Measurements from ENCODE around the gene CD109. TPM values are rescaled to one million over a fixed set of nuclear protein-coding genes. Genes with fewer than 3 reads are reported as not detected.

The CD109 gene
- 0.31 and 0.33 TPM in 2 replicates for polyA plus RNA-seq (2013)

DNA sequence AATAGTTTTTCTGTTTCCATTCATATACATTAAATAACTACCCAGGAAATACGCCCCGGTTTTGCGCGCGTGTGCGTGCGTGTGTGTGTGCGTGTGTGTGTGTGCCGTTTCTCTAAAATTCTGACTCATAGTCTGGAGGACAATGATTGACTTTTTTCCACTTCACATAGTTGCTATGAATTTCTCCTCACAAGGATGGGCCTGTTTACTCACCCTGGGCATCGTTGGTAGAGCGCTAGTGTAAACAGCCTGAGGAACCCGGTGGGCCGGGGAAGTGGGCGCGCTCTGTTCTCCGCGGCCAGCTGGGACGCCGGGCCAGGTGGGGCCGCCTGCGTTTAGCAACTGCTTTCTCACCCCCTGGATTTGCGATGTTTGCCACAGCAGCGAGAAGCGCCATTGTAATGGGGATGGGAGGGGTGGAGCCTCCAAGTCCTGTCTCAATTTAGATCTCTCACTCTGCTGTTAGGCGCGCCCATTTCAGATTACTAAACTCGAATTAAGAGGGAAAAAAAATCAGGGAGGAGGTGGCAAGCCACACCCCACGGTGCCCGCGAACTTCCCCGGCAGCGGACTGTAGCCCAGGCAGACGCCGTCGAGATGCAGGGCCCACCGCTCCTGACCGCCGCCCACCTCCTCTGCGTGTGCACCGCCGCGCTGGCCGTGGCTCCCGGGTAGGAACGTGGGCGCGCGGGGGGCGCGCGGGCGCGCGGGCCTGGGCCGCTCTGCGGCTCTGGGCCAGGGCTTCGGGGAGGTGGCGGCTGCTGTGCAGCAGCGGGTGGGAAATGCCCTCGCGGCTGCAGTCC, at the start of gene CD109:
Gene CD109 (plus strand): TSS at position 585 of the 803 bp plus-strand sequence. CDS start 13 bp downstream, at position 598.
- Histone ChIP-seq H2AFZ (ENCODE audit: insufficient read depth, low read length, poor library complexity) (peak within 1 kb of the TSS; percentile 19), H3K4ac (ENCODE audit: low read depth, low read length) (no peak within 1 kb of the TSS), H3K79me2 (ENCODE audit: control insufficient read depth, insufficient read depth, low read length, poor library complexity) (no peaks in the 10 kb centered on the region), H3K4me2 (ENCODE audit: low read length) (peak within 1 kb of the TSS; percentile 94), H2AK5ac (ENCODE audit: low read length) (no peak within 1 kb of the TSS), H3K18ac (ENCODE audit: low read length) (no peak within 1 kb of the TSS), H4K12ac (ENCODE audit: low read depth, low read length) (peak within 1 kb of the TSS; percentile 5), H3K4me1 (ENCODE audit: control insufficient read depth in 1 of 2, insufficient read depth in 2 of 2, low read length in 2 of 2) (no peaks in the 10 kb centered on the region), H3K79me1 (ENCODE audit: low read length) (peaks cover 3% of the 10 kb centered on the region), H4K8ac (ENCODE audit: low read depth, low read length) (peak within 1 kb of the TSS; percentile 21), H3K14ac (ENCODE audit: low read length) (no peak within 1 kb of the TSS), H3K9ac (ENCODE audit: low read length) (peak within 1 kb of the TSS; percentile 6), H3K36me3 (ENCODE audit: control insufficient read depth in 1 of 2, insufficient read depth in 2 of 2, low read length in 2 of 2) (no peaks in the 10 kb centered on the region), H3K27me3 (ENCODE audit: insufficient read depth, low read length) (no peaks in the 10 kb centered on the region), H2BK120ac (ENCODE audit: insufficient read depth, low read length, poor library complexity) (peak within 1 kb of the TSS; percentile 41), H4K91ac (ENCODE audit: low read depth, low read length) (peak within 1 kb of the TSS; percentile 40), H3K4me3 (ENCODE audit: low read depth, low read length) (peak within 1 kb of the TSS; percentile 77), H2BK5ac (ENCODE audit: low read depth, low read length, poor library complexity) (no peak within 1 kb of the TSS), H2BK12ac (ENCODE audit: low read length) (no peak within 1 kb of the TSS), H3K23ac (ENCODE audit: low read length) (no peak within 1 kb of the TSS), H3K27ac (ENCODE audit: low read depth, low read length) (no peak within 1 kb of the TSS), H3K9me3 (ENCODE audit: insufficient read depth, low read depth, low read length) (peaks cover 2% of the 10 kb centered on the region)
- no CpG with 5 or more reads among the region's 61 CpGs for WGBS (ENCODE audit: extremely low coverage, insufficient coverage, insufficient read length)
- DNase-seq, result peak; percentile 21 to 48

DNA sequence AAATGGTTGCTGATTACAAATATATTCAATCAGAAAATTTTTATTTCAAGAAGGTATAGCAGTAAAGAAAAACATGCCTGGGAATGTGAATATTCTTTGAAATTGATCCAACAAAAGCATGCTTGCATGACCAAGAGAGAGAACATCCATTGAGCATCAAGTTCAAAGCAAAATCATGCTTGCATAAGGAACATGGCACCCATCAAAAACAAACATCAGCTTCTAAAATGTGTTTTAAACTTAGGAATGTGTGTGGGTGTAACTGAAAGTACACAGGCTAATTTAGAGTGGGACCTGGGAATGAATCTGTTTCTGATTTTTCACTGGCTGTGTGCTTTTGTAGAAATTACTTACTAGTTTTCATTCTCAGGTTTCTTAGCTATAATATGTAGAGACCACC, 47.8 kb upstream of the CD109 start:
- no peaks in the 10 kb centered on the region for H3K79me1 ChIP-seq (ENCODE audit: low read length)
- no peak overlapping the region for H3K23ac ChIP-seq (ENCODE audit: low read length)
- no peak for DNase-seq
- no peak overlapping the region for H2AK5ac ChIP-seq (ENCODE audit: low read length)
- no peak overlapping the region for H3K9ac ChIP-seq (ENCODE audit: low read length)
- no peaks in the 10 kb centered on the region for H3K27me3 ChIP-seq (ENCODE audit: insufficient read depth, low read length)
- no peak overlapping the region for H3K18ac ChIP-seq (ENCODE audit: low read length)
- H2BK12ac ChIP-seq (ENCODE audit: low read length), result no peak overlapping the region
- H3K27ac ChIP-seq (ENCODE audit: low read depth, low read length), result no peak overlapping the region
- H3K79me2 ChIP-seq (ENCODE audit: control insufficient read depth, insufficient read depth, low read length, poor library complexity), result no peaks in the 10 kb centered on the region
- no peaks in the 10 kb centered on the region for H3K9me3 ChIP-seq (ENCODE audit: insufficient read depth, low read depth, low read length)
- H2AFZ ChIP-seq (ENCODE audit: insufficient read depth, low read length, poor library complexity), result no peak overlapping the region
- no peaks in the 10 kb centered on the region for H3K36me3 ChIP-seq (ENCODE audit: control insufficient read depth in 1 of 2, insufficient read depth in 2 of 2, low read length in 2 of 2)
- no peak overlapping the region for H2BK120ac ChIP-seq (ENCODE audit: insufficient read depth, low read length, poor library complexity)
- no peak overlapping the region for H4K8ac ChIP-seq (ENCODE audit: low read depth, low read length)
- H3K4ac ChIP-seq (ENCODE audit: low read depth, low read length), result no peak overlapping the region
- no peak overlapping the region for H3K4me3 ChIP-seq (ENCODE audit: low read depth, low read length)
- no peak overlapping the region for H4K12ac ChIP-seq (ENCODE audit: low read depth, low read length)
- H2BK5ac ChIP-seq (ENCODE audit: low read depth, low read length, poor library complexity), result no peak overlapping the region
- no peak overlapping the region for H4K91ac ChIP-seq (ENCODE audit: low read depth, low read length)
- H3K4me1 ChIP-seq (ENCODE audit: control insufficient read depth in 1 of 2, insufficient read depth in 2 of 2, low read length in 2 of 2), result no peaks in the 10 kb centered on the region
- H3K4me2 ChIP-seq (ENCODE audit: low read length), result no peak overlapping the region
- H3K14ac ChIP-seq (ENCODE audit: low read length), result no peak overlapping the region

DNA sequence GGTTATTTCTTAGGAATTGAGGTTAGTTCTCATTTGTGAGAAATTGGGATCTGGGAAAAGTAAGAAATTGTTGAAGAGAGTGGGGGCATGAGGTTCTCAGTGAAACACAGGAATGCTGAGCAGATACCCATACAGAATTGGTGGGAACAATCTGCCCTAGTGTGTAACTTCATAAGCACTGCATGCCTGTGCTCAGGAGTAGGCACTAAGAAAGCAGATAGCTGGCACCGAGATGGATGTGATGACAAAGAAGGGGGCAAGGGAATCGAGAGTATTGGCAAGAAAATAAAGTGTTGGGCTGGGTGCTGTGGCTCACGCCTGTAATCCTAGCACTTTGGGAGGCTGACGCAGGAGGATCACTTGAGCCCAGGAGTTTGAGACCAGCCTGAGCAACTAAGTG, 46.2 kb upstream of the CD109 start:
- Histone ChIP-seq H3K23ac (ENCODE audit: low read length) (no peak overlapping the region), H3K27ac (ENCODE audit: low read depth, low read length) (no peak overlapping the region), H3K79me2 (ENCODE audit: control insufficient read depth, insufficient read depth, low read length, poor library complexity) (peaks cover 3% of the 10 kb centered on the region), H3K9ac (ENCODE audit: low read length) (no peak overlapping the region), H3K9me3 (ENCODE audit: insufficient read depth, low read depth, low read length) (no peaks in the 10 kb centered on the region), H3K4me1 (ENCODE audit: control insufficient read depth in 1 of 2, insufficient read depth in 2 of 2, low read length in 2 of 2) (peaks cover 0 to under 1% of the 10 kb centered on the region in 2 experiments), H3K79me1 (ENCODE audit: low read length) (peaks cover 5% of the 10 kb centered on the region), H3K4me2 (ENCODE audit: low read length) (no peak overlapping the region), H2AK5ac (ENCODE audit: low read length) (no peak overlapping the region), H3K18ac (ENCODE audit: low read length) (no peak overlapping the region), H4K12ac (ENCODE audit: low read depth, low read length) (no peak overlapping the region), H3K36me3 (ENCODE audit: control insufficient read depth in 1 of 2, insufficient read depth in 2 of 2, low read length in 2 of 2) (no peaks in the 10 kb centered on the region), H3K4ac (ENCODE audit: low read depth, low read length) (no peak overlapping the region), H2AFZ (ENCODE audit: insufficient read depth, low read length, poor library complexity) (no peak overlapping the region), H4K91ac (ENCODE audit: low read depth, low read length) (no peak overlapping the region), H2BK12ac (ENCODE audit: low read length) (no peak overlapping the region), H3K14ac (ENCODE audit: low read length) (no peak overlapping the region), H2BK5ac (ENCODE audit: low read depth, low read length, poor library complexity) (no peak overlapping the region), H3K4me3 (ENCODE audit: low read depth, low read length) (no peak overlapping the region), H2BK120ac (ENCODE audit: insufficient read depth, low read length, poor library complexity) (no peak overlapping the region), H3K27me3 (ENCODE audit: insufficient read depth, low read length) (no peaks in the 10 kb centered on the region), H4K8ac (ENCODE audit: low read depth, low read length) (no peak overlapping the region)
- no CpG with 5 or more reads among the region's 4 CpGs for WGBS (ENCODE audit: extremely low coverage, insufficient coverage, insufficient read length)
- DNase-seq, result no peak

- peak overlapping the region; percentile 94 for H2AFZ ChIP-seq (ENCODE audit: insufficient read depth, low read length, poor library complexity)
- no peak overlapping the region for H3K23ac ChIP-seq (ENCODE audit: low read length)
- peak overlapping the region; percentile 60 for H3K9ac ChIP-seq (ENCODE audit: low read length)
- H3K18ac ChIP-seq (ENCODE audit: low read length), result no peak overlapping the region
- no peak overlapping the region for H3K4ac ChIP-seq (ENCODE audit: low read depth, low read length)
- no CpG with 5 or more reads among the region's 32 CpGs for WGBS (ENCODE audit: extremely low coverage, insufficient coverage, insufficient read length)
- H3K79me1 ChIP-seq (ENCODE audit: low read length), result peaks cover 5% of the 10 kb centered on the region
- peaks cover 3% of the 10 kb centered on the region for H3K79me2 ChIP-seq (ENCODE audit: control insufficient read depth, insufficient read depth, low read length, poor library complexity)
- H2BK5ac ChIP-seq (ENCODE audit: low read depth, low read length, poor library complexity), result no peak overlapping the region
- H3K4me3 ChIP-seq (ENCODE audit: low read depth, low read length), result peak overlapping the region; percentile 88
- no peaks in the 10 kb centered on the region for H3K27me3 ChIP-seq (ENCODE audit: insufficient read depth, low read length)
- DNase-seq, result peak; percentile 65 to 79
- no peaks in the 10 kb centered on the region for H3K9me3 ChIP-seq (ENCODE audit: insufficient read depth, low read depth, low read length)
- peak overlapping the region; percentile 81 for H3K4me2 ChIP-seq (ENCODE audit: low read length)
- no peaks in the 10 kb centered on the region for H3K36me3 ChIP-seq (ENCODE audit: control insufficient read depth in 1 of 2, insufficient read depth in 2 of 2, low read length in 2 of 2)
- peak overlapping the region; percentile 36 for H3K27ac ChIP-seq (ENCODE audit: low read depth, low read length)
- peaks cover 0 to 2% of the 10 kb centered on the region in 2 experiments for H3K4me1 ChIP-seq (ENCODE audit: control insufficient read depth in 1 of 2, insufficient read depth in 2 of 2, low read length in 2 of 2)
- H4K12ac ChIP-seq (ENCODE audit: low read depth, low read length), result no peak overlapping the region
- H2BK12ac ChIP-seq (ENCODE audit: low read length), result no peak overlapping the region
- no peak overlapping the region for H4K8ac ChIP-seq (ENCODE audit: low read depth, low read length)
- H2BK120ac ChIP-seq (ENCODE audit: insufficient read depth, low read length, poor library complexity), result peak overlapping the region; percentile 37
- H3K14ac ChIP-seq (ENCODE audit: low read length), result no peak overlapping the region
- H4K91ac ChIP-seq (ENCODE audit: low read depth, low read length), result peak overlapping the region; percentile 63
- H2AK5ac ChIP-seq (ENCODE audit: low read length), result no peak overlapping the region
Observed at GRCh38 chr6:73652637-73653570, 43.1 kb upstream of the CD109 start.
